Thoracic aorta (tissue), 2 donors: ENCODE results near the gene VWA8. TPM values are rescaled to one million over a fixed set of nuclear protein-coding genes. Genes with fewer than 3 reads are reported as not detected.
"Not testable (repeated sequence)": the region's sequence is repeated elsewhere in the genome, so short reads cannot be mapped to it uniquely, and the experiment has no call there.

Experiments used
- ATAC-seq: fragments of 150-250 bp; one replicate; pipeline ENCODE4 v1.8.0; 2017; ENCODE audit warnings: low read depth; ENCODE audit not compliant: insufficient number of reproducible peaks, low FRiP score
- DNase-seq: peaks from one replicate; pipeline ENCODE4 v3.0.0-alpha.2; 2020; ENCODE audit warnings: low spot score
- H3K27ac ChIP-seq, 2 donors: fragments of 200-600 bp; sonication (generic); 1 replicate in 1 of 2; 2 replicates in 1 of 2; pipeline ENCODE4 v1.5.1; 2016; ENCODE audit warnings: mild to moderate bottlenecking in 2 of 2, moderate library complexity in 2 of 2
- H3K27me3 ChIP-seq: fragments of 200-600 bp; sonication (generic); replicated peaks from 2 replicates; pipeline ENCODE4 v1.6.0; 2016; ENCODE audit warnings: mild to moderate bottlenecking; ENCODE audit not compliant: insufficient read depth
- H3K36me3 ChIP-seq: fragments of 200-600 bp; sonication (generic); one replicate; pipeline ENCODE4 v1.5.1; 2016
- H3K4me1 ChIP-seq, 2 donors: fragments of 200-600 bp; sonication (generic); 1 replicate in 1 of 2; 2 replicates in 1 of 2; pipeline versions ENCODE4 v1.5.1 to v1.6.0; 2016; ENCODE audit warnings: low read depth in 2 of 2, mild to moderate bottlenecking in 1 of 2; ENCODE audit not compliant: control insufficient read depth in 1 of 2
- H3K4me3 ChIP-seq: fragments of 200-600 bp; sonication (generic); 2 replicates; pipeline ENCODE4 v1.5.1; 2016; ENCODE audit warnings: mild to moderate bottlenecking
- H3K9me3 ChIP-seq: fragments of 200-600 bp; sonication (generic); 2 replicates; pipeline ENCODE4 v1.5.1; 2016
- CTCF ChIP-seq: fragments of 200-600 bp; sonication (generic); IDR thresholded peaks from one replicate; pipeline ENCODE4 v1.5.1; 2019; ENCODE audit warnings: antibody characterized with exemption
- total RNA-seq, 2 donors: library from RNA; depleted of rRNA; stranded (reverse); fragments of >200 nt; gene quantifications; one replicate each; pipeline versions ENCODE4 v1.1.0 to v1.2.3, GENCODE V29; 2016

VWA8 gene
- total RNA-seq, 2 donors from 2014 or later: 19.8 to 25.3 TPM

DNA sequence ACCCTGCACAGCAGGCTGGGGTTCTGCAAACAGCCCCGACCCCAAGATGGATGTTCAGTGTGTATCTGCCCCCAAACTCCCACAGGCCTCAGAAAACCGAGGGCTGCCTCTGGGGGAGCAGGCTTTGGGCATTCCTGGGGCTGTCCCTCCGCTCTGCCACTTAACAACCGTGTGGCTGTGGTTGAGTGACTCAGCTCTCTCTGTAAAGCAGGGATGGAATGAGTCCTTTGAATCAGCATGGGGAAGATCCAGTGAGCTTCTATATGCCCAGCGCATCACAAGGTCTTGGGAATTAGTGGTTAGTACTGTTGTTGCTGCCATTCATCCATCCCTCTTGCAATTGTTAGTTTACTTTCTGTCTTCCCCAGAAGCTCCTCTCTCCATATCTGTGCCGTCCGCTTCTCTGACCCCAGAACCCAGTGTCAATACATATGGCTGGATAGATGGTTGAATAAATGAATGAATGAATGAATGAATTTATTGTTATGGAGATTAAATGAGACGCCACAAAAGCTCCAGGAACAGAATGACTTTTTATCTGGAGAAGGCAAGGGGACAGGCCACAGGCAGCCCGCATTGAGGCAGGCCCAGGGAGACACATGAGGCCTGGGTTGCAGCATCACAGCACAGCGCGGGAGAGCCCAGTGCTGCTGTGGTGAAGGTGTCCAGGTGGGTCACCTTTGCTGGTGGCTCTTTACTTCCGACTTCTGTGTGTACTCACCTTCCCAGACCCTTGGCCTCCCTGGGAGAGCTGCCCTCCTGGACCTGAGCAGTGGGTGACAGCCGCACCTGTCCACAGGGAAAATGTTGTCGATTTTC is 414.3 kb downstream of the VWA8 start:
- no peak for TF ChIP-seq CTCF
- Histone ChIP-seq H3K9me3 (no peaks in the 10 kb centered on the region), H3K4me1 (peaks cover 5 to 13% of the 10 kb centered on the region in 2 donors), H3K36me3 (no peaks in the 10 kb centered on the region), H3K27ac (no peak overlapping the region), H3K4me3 (no peak overlapping the region), H3K27me3 (no peaks in the 10 kb centered on the region)
- DNase-seq (no peak), ATAC-seq (no peak)

- H3K4me1 ChIP-seq: peaks cover 5 to 13% of the 10 kb centered on the region in 2 donors
- ATAC-seq (no peak), DNase-seq (no peak)
- TF ChIP-seq CTCF: no peak
- H3K4me3 ChIP-seq: no peak overlapping the region
- H3K27ac ChIP-seq: no peak overlapping the region
- no peaks in the 10 kb centered on the region for H3K36me3 ChIP-seq
- no peaks in the 10 kb centered on the region for H3K27me3 ChIP-seq
- H3K9me3 ChIP-seq: no peaks in the 10 kb centered on the region
Observed at GRCh38 chr13:41545432-41545707, 415.5 kb downstream of the VWA8 start.

DNA sequence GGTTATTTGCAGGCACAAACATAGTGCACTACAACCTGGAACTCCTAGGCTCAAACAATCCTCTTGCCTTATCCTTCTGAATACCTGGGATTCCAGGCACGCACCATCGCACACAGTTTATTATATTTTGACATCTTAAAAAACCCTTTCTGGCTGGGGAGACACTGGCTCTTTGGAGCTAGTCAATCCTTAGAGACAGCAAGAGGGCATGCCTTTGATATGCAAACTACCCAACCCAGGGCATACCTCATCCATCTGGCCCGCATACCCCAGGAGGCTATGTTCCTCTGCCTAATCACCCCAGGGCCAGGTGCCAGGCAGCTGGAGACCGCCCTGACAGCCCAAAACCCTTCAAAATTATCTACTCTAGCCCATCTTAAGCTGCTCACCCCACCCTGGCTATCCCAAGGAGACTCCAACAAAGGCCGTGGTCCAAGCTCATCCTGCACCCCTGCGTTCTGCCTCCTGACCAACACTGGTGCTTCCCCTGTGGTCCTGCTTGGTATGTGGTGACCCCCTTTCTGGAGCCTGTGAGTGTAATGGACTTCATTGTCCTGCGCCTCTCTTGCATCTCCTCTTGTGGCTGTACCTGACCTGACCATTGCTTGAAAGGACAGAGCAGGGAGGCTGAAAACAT is 417.1 kb downstream of the VWA8 start:
- Histone ChIP-seq H3K4me3 (no peak overlapping the region), H3K27me3 (no peaks in the 10 kb centered on the region), H3K36me3 (no peaks in the 10 kb centered on the region), H3K27ac (no peak overlapping the region), H3K4me1 (peaks cover 5 to 13% of the 10 kb centered on the region in 2 donors), H3K9me3 (no peaks in the 10 kb centered on the region)
- DNase-seq: no peak
- TF ChIP-seq CTCF: no peak
- no peak for ATAC-seq

- not testable (repeated sequence) for H3K36me3 ChIP-seq, H3K27me3 ChIP-seq, DNase-seq, ATAC-seq, H3K4me3 ChIP-seq, H3K9me3 ChIP-seq, H3K27ac ChIP-seq
- H3K4me1 ChIP-seq: peaks cover 5 to 10% of the 10 kb centered on the region in 2 donors
Observed at GRCh38 chr13:41542799-41543198, 418.1 kb downstream of the VWA8 start.

DNA sequence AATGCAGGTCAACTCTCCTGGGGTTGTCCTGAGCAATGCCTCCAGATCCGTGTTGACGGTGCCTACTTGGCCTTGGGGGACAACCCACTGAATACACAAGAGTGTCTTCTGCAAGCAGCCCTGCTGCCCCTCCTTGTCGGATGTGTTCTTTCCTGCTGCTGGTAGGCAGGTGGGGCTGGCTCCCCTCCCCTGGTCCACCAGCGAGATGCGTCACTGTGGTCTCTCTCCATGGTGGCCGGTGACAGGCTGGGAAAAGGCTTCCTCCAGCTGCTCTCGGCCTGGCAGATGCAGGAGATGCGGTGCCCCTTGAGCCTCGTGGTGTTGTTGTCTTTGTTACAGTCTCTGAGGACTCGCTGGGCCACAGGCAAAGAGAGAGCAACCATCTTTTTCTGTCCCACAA is 418.6 kb downstream of the VWA8 start:
- Histone ChIP-seq H3K36me3 (no peaks in the 10 kb centered on the region), H3K27ac (no peak overlapping the region), H3K4me3 (no peak overlapping the region), H3K4me1 (peaks cover 2 to 5% of the 10 kb centered on the region in 2 donors), H3K27me3 (no peaks in the 10 kb centered on the region), H3K9me3 (no peaks in the 10 kb centered on the region)
- ATAC-seq: no peak
- DNase-seq: no peak
- TF ChIP-seq CTCF: no peak
